H1 (cell line): ENCODE measurements around the gene NUP88.

Experiments used
- ATF3 ChIP-seq: IDR thresholded peaks from 2 replicates; pipeline ENCODE4 v1.6.1; 2011; ENCODE audit warnings: low read depth, mild to moderate bottlenecking, low read length; ENCODE audit not compliant: insufficient read depth
- CTCF ChIP-seq, 3 experiments: IDR thresholded peaks; 1 replicate in 2 of 3; 2 replicates in 1 of 3; pipeline versions ENCODE4 v1.5.1 to v1.6.1; 2011; ENCODE audit warnings: low read length in 3 of 3, mild to moderate bottlenecking in 3 of 3, inconsistent platforms in 2 of 3, low read depth in 1 of 3, moderate library complexity in 1 of 3; ENCODE audit not compliant: insufficient read depth in 1 of 3; ENCODE audit errors: control extremely low read depth in 1 of 3
- EGR1 ChIP-seq: IDR thresholded peaks from 2 replicates; pipeline ENCODE4 v1.6.1; 2011; ENCODE audit warnings: low read depth, low read length, borderline replicate concordance
- EZH2 ChIP-seq: fragments of 200-600 bp; sonication (generic); IDR thresholded peaks from 2 replicates; pipeline ENCODE4 v1.7.1; 2012; ENCODE audit warnings: low read depth, mild to moderate bottlenecking, moderate library complexity, low read length, inconsistent platforms; ENCODE audit not compliant: severe bottlenecking
- POLR2A ChIP-seq, 2 experiments: IDR thresholded peaks; 1 replicate in 1 of 2; 2 replicates in 1 of 2; pipeline ENCODE4 v1.6.1; 2011; ENCODE audit warnings: low read depth in 2 of 2, low read length in 2 of 2, mild to moderate bottlenecking in 2 of 2; ENCODE audit errors: control extremely low read depth in 1 of 2
- RAD21 ChIP-seq, 2 experiments: IDR thresholded peaks in 1 of 2; conservative IDR thresholded peaks in 1 of 2; 2 replicates each; pipeline ENCODE4 v1.6.1; 2011; ENCODE audit warnings: low read depth in 2 of 2, low read length in 2 of 2, improper control_type of control experiment in 1 of 2, inconsistent platforms in 1 of 2, mild to moderate bottlenecking in 1 of 2, moderate library complexity in 1 of 2
- RNF2 ChIP-seq: fragments of 200-900, 300-1000 bp; sonication (generic); IDR thresholded peaks from 2 replicates; pipeline ENCODE4 v1.7.1; 2016; ENCODE audit warnings: borderline replicate concordance, low read depth, mild to moderate bottlenecking, antibody characterized with exemption, low read length; ENCODE audit not compliant: poor library complexity, severe bottlenecking; ENCODE audit errors: missing control alignments
- USF2 ChIP-seq: IDR thresholded peaks from 2 replicates; pipeline ENCODE4 v1.6.1; 2011; ENCODE audit warnings: low read length, improper control_type of control experiment

GRCh38 chr17:5364696-5365095, 54.8 kb downstream of the NUP88 start:
- TF ChIP-seq CTCF (IDR thresholded peaks at IDR 0.05; ENCODE audit: control extremely low read depth in 1 of 3, insufficient read depth in 1 of 3, low read depth in 1 of 3, low read length in 3 of 3) (no peak), EZH2 (no peak), ATF3 (no peak), RAD21 (IDR thresholded peaks at IDR 0.05 in 1 of 2, conservative IDR thresholded peaks at IDR 0.05 in 1 of 2; ENCODE audit: low read depth in 2 of 2, low read length in 2 of 2) (no peak), POLR2A (IDR thresholded peaks at IDR 0.05; ENCODE audit: control extremely low read depth in 1 of 2, low read depth in 2 of 2, low read length in 2 of 2) (no peak), RNF2 (no peak), USF2 (no peak), EGR1 (no peak)
